NOMO-1 treated with DMSO at 0.1 percent for 48 hours (cell line): Measurements from ENCODE around the gene TMEM91.
A peak's percentile ranks its signal among the peaks of the same experiment; 100 is the strongest.

ENCODE experiments used
- DNase-seq: peaks from one replicate; lab custom pipeline; 2025; ENCODE audit not compliant: unreplicated experiment; lab: John Stamatoyannopoulos, UW

Gene TMEM91

GRCh38 chr19:41427647-41428480 is 51.5 kb downstream of the TMEM91 start:
- DNase-seq: peak; percentile 50

GRCh38 chr19:41428481-41428859 is 52.1 kb downstream of the TMEM91 start:
- no peak for DNase-seq

GRCh38 chr19:41430922-41431321 is 54.6 kb downstream of the TMEM91 start:
- no peak for DNase-seq

GRCh38 chr19:41431426-41432386 is 55.4 kb downstream of the TMEM91 start:
- peak; percentile 61 for DNase-seq

GRCh38 chr19:41433171-41433570 is 56.8 kb downstream of the TMEM91 start:
- no peak for DNase-seq
